GM18499 (cell line): Measurements from ENCODE around the gene CDH23.

Experiments used
- ATAC-seq: cut with Tn5 transposase; IDR thresholded peaks from one replicate; pipeline ENCODE4 v1.9.1; 2021; ENCODE audit warnings: moderate number of reproducible peaks; ENCODE audit not compliant: insufficient read depth, unreplicated experiment

CDH23 gene

DNA sequence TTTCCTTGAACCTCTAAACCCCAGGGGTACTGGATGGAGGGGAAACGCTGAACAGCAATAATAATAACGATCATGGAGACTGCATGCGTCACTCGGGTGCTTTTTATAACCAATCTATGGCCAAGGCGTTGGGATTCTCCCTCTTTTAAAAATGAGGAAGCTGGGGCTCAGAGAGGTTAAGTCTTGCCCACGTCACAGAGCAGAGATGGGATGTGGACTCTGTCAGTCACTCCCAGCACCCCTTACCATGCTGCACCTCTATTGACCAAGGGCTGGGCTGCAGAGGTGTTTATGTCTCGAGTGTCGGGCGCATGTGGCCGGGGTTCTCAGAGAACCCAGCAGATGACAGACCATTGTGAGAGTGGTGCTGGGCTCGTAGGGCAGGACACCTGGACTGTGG lies 129.9 kb downstream of the CDH23 start:
- ATAC-seq, result no peak

DNA sequence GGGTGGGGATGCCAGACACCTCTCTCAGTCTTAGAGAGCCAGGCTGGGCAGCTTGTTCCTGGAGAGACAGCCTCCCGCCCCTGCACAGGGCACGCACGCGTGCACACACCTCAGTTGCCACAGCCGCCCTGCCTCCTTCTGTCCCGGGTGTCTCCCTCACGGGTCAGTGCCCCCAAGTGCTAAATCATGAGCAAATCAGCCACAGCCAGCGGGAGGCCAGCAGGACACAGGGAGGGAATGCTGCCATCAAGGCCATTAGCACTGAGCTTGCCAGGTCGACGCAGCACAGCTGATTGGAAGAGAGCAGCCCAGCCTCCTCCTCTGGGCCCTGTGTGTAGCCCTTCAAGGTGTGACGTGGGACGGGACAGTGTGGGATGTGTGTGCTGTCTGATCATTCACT lies 130.4 kb downstream of the CDH23 start:
- no peak for ATAC-seq

DNA sequence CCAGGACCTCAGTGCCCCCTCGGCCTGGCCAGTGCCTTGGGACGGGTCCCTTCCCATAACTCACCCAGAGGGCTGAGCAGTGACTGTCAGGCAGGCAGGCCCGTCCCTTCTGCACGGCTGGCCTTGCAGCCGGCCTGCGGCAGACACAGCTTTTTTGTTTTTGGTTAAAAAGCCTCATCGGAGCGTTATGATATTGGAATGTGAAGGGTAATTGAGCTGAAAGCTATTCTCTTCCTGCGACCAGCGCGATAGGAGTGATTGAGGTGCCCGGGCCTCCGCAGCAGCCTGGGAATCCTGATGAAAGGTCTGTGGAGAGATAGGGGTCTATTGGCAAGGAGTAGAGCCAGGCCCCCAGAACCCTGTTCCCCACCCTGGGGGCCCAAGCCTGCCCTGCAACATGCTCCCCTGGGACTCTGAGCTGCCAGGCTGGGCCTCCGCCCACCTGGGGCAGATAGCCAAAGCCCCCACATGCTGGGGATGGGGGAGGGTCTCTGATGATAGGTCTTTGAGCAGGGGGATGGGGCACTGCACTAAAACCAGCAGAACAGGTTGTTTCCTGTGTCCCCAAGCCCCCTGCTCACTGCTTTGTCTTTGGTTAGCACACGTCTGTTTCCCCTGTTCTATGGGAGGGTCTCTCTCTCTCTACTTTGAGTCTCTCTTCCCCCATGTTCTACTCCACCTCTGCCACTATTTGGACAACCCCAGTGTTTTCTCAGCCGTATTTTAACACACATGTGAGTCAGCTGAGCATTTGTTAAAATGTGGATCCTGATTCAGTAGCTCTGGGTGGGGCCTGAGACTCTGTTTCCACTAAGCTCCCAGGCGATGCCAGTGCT lies 131.9 kb downstream of the CDH23 start:
- no peak for ATAC-seq

DNA sequence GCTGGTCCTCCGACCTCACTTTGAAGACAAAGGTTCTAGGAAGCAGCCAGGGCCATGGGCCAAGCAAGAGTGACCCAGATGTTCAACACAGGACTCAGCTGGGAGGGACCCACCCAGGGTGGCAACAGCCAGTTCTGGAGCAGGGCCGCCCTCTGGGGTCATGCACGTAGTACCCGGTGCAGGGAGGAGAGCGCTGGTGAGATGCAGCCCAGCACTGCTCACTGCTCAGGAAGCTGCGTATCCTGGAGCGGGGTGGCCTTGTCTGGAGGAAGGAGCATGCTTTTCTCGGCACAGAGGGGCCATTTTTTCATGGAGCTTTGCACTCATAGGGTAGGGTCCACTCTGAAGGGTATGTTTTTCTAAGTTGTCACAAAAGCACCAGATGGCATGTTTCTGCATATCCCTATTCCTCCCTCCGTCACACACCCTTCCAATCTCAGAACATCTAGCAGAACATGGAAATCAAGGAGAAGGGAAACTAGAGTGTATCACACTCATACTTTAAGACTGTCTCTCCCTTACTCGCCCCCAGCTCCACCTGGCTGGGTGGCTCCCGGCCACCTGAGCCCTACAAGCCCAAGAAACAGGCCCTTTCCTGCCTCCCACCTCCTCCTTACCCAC lies 132.6 kb downstream of the CDH23 start:
- no peak for ATAC-seq

DNA sequence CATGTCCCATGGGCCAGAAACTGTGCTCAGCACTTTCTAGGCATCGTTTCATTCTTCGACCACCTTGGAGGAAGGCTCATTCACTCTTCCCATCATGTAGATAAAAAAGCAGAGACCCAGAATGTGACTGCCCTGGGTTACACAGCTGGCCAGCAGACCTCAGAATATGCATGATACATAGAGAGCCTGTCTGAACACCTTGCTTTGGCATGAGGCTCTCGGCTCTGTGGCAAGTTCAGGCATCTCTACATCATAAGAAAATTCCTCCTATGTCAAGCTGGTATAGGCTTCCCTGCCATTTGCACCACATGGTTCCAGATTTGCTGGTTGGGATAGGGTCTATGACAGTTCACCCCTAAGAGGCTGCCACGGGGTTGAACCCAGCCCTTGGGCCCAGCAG lies 134.1 kb downstream of the CDH23 start:
- ATAC-seq, result no peak

DNA sequence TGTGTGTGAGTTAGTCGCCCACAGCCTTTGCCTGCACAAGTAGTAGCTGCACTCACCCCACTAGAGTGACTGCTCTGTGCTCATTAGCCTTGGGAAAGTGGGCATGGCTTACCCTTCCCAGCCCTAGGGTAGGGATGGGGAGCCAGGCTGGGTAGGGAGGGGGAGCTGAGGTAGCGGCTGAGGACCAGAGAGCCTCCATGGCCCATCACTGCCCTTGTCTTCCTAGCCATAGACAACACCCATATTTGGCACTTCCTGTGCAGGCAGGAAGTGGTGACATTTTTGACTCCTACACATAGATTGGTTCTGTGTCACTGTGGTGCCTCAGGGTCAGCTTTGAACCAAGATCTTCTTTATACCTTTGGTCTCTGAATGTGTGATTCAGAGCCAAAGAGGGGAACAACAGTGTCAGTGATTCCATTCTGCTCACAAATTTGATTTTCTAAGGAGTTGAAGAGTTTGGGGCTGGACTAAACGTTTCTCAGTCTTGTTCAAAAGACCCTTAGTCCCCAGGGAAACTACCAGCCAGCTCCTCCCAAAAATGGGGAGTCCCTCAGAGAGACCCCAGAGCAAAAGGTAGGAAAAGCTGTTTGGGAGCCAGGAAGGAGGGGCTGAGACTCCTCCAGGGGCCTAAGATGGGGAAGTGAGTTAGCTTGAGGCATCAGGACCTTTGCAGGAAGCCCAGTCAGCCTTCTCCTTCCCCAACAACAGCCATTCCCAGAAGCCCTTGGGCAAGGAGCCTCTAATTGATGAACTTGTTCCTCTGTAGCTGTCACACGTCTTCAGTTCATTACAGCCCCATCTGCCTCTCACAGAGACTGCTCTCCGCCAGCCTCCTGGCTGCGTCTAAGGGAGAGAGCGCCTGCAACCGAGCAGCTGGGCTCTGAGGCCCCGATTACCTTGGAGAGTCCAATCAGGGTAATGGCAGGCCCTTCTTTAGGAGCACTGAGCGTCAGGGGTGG lies 135.0 kb downstream of the CDH23 start:
- no peak for ATAC-seq

DNA sequence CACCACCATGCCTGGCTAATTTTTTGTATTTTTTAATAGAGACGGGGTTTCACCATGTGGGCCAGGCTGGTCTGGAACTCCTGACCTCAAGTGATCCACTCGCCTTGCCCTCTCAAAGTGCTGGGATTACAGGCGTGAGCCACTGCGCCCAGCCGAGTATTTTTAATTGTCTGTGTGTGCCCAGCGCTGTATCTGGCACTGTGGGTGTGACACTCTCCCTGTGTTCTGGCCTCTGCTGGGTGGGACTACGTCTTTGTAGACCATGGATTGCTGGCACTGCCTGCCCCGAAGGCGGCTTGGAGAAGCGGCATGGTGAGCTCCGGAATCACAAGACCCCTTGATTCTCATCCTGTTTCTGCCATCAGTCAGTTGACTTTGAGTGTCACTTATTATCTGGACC lies 136.2 kb downstream of the CDH23 start:
- ATAC-seq, result no peak

DNA sequence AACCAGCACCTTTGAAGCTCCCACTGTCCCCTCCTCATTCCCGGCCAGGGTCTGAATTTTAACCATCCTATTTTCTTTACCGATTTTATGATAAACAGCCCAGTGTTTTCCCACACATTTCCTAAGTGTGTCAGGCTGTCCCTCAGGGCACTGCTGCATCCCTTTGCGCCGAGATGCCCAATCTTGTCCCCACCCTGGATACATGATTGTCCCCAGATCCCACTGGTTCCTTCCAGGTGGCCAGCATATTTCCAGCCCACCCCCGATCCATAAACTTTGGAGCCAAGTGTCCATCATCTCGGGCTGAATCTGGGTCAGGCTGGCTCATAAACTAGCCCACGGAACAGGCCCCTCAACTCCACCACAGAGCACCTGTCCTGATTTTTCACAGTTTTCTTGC lies 137.2 kb downstream of the CDH23 start:
- no peak for ATAC-seq

DNA sequence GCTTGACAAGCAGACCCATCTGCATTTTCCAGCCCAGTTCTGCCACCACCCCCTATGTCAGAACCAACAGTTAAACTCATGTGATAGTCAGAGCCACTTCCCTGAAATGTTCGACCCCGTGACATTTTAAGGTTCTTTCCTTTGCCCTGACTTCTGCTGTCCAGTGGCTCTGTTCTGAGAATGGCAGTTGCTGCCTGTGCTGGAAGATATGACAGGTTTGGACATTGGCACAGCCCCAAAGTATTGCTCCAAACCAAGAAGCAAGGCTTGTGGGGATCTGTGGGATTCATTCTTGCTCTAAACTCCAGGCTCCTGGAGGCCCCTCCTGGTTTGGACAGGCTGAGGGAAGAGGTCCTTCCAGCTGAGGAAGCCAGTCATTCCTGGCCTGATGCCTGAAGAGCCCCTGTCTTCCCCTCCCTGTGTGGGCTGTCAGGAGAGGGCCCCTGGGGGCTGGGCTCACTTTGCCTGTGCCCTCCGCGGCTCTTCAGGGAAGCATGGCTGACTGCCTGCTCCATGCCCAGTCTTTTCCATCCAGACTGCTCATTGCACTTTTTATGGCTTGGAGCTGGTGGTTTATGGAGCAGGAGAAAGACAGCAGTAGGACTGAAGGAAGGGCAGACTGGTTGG lies 138.0 kb downstream of the CDH23 start:
- no peak for ATAC-seq

DNA sequence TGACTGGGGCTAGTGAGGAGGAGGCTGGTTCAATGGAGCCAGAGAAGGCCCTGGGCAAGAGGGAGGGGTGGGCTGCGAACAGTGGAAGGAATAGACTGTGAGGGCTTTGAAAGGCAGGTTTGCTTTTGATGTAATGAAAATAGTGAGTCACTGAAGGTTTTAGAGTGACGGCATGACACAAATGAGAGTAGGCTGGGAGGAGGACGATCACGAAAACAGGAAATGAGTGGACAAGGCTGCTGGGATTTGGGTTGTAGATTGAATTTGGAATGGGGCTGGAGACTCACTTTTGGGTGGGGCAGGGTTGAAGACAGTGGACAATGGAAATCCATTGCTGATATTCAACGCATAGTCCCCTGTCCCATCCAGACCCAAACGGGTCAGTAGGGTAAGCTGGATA lies 139.6 kb downstream of the CDH23 start:
- no peak for ATAC-seq

DNA sequence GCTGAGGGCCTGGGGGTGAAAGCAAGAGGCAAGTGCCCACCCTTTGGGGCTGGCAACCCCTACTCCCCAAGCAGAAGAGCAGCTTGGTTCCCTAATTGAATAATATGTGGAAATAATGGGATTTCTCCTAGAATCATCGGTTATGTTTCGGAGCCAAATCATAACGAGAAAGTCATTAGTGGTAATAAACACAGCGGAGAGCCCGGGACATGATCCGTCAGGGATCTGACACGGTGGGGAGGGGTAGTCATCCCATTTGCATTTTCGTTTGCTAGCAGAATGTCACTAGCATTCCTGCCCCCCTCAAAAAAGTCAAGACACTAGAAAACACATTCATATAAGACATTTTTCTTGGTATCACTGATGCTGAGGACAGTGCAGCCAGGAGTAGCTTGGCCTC lies 140.4 kb downstream of the CDH23 start:
- no peak for ATAC-seq

DNA sequence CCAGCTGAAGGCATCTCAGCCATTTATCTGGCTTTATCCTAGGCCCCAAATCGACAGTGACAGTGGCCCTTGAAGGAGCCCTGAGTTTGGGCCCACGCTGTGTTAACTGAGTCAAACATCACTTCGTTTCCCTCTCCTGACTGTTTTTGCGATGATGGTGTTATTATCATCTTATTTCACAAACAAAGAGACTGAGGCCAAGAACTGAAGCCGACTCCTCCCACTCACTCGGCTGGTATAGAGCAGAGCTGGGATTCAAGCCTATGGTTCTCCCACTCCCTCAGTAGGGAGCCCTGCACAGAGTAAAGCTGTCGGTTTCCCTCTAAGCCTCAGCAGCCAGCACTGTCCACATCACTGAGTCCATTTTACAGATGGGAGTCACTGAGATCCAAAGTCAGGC lies 141.0 kb downstream of the CDH23 start:
- no peak for ATAC-seq

DNA sequence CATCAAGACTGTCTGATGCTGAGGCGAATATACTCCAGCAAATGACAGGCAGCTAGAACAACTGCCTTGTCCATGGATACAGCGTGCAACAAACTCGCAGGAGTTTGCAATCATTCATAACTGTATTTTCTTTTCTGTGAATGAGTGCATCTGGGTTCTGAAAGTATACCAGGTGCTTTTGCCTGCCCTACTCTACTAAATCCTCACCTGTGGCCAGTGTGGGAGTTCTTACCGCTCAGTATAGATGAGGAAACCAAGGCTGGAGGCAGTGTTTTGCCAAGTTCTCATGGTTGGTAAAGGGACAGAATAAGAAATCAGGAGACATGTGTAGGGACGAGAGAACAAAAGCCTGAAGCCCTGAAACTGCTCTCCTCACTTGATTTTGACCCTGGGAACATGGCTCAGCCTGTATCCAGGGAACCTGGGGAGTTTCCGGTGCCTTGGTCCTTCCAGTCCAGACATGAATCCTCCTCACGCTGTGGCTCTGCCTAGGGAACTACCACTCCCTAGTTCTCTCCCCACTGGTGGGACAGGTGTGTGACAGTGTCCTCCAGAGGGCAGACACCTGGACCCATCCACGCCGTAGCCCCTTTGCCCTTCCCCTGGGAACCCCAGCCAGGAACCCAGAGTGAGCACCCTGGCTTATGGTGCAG lies 142.0 kb downstream of the CDH23 start:
- ATAC-seq, result no peak

DNA sequence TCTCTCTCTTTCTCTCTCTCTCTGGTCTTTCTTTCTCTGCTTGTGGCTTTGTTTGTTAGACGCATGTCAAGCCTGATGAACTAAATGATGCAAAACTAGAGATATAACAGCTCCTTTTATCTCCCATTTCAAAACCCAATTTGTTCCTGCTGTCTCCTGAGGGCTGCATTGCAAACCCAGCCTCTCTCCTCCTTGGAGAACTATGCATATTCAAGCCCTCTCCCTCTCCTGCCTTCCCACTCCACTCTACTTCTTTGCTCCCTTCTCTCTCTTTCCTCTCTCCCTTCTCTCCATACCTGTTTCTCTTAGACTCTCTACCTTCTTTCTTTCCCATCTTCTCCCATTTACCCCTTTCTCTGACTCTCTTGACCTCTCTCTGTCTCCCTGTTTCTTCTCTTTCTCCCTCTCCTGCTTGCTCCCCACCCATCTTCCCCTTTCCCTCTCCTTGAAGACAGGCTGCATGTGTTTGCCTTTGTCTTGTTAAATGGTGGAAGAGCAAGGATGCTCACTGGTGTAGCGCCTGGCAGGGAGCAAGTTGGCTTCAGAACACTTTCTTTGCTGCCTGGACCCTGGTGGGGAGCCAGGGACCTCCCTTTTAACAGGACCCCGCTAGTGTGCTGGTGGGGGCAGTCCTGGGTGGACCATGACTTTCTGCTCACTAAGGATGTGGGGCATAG lies 142.9 kb downstream of the CDH23 start:
- no peak for ATAC-seq

DNA sequence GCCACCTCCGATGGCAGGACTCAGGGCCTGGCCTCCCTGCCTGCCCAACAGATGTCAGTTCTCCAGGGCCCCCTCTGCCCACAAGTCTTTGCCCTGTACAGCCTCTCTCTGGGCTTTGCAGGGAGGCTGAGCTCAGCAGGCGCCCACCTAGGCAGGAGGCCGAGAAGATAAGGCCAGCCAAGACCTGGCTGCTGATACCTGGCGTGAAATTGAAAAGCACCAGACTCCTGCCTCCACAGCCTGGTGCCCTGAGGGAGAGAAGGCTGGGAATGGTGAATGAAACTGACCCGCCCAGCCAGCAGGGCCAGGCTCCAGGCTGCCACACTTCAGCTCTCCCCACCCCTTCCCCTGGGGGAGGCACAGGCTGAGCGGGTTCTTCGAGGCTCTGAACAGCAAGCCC lies 145.8 kb downstream of the CDH23 start:
- ATAC-seq, result no peak

DNA sequence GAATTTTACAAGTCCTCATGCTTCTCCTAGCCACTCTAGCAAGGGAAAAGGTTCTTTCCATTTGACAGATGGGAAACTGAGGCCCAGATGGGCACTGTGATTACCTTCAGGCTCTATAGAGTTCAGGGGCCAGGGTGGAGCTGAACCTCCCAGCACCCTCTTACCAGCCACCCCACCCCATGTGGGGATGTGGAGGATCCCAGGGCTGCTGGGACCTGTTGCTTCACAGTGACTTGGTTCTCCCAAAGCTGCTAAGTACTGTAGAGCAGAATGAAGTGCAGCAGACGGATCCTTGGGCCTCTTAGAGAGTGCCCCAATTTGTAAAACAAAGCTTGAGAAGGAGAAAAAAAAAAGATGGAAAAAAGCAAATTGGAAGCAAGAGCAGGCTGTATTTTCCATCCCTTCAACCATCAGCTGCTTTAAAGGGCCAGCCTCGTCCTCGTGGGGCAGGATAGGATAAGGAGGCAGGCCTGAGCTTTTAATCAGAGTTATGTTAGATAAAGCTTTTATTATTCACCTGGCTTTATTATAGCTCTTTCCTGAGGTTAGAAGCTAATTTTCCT lies 147.0 kb downstream of the CDH23 start:
- no peak for ATAC-seq

DNA sequence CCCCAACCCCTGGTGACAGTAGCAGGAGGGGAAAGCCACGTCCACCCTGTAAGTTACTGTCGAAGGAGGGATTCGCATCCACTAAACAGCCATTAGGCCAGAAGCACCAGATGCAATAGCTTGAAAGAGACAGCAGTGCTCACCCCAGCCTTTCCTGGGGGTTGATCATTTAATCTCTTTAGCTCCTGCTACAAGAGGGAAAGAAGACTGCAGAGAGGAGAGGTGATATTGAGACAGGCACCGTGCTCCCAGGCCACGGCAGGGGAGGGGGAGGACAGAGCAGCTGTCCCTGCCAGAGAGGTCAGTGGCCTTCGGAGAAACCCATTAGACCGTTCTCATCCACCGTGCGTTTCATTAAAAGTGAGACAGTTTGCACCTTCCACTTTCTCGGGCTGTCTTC lies 148.3 kb downstream of the CDH23 start:
- ATAC-seq, result no peak

DNA sequence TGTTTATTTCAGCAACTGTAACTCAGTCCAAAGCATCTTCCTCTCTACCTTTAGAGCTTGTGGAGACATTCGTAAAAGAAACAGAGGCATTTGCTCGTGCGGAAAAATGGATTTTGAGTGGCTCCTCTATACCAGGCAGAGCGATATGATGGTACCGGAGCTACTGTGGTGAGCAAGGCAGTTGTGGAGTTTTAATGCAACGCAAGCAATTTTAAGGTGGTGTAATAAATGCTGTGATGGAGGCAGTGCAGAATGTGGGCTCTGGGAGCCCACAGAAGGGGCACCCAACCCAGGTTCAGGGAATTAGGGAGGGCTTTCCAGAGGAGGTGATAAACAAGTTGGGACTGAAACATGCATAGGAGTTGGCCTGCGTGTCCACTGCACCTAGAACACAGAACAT lies 149.5 kb downstream of the CDH23 start:
- no peak for ATAC-seq

DNA sequence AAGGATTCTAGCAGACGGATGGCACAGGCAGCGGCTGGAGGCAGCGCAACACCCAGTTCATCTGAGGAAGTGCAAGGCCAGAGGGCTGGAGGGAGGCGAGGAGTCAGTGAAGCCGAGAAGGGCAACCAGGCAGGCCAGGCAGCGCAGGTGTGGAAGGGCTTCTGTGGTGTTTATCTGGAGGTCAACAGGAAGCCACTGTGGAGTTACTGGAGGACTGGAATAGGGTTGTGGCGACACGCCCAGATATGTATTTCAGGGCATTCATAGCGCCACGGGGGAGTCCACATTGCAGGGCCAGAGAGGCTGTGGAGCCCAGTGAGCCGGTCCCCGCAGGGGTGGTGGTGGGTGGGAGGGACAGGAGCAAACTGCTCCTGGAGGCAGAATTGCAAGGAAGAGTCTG lies 150.6 kb downstream of the CDH23 start:
- ATAC-seq, result no peak
